Immature natural killer cell (primary cell): Measurements from ENCODE around the gene PTPRE. TPM values are rescaled to one million over a fixed set of nuclear protein-coding genes. Genes with fewer than 3 reads are reported as not detected.

ENCODE experiments used
- DNase-seq, 3 donors: peaks; one replicate each; pipeline ENCODE4 v3.0.0; 2022; ENCODE audit warnings: mixed read lengths in 1 of 3
- H3K27ac Mint-ChIP-seq, 6 donors: one replicate each; pipeline ENCODE4 v1.8.0; 2020; ENCODE audit warnings: mixed read lengths in 6 of 6, mild to moderate bottlenecking in 5 of 6, inconsistent platforms in 4 of 6, moderate library complexity in 3 of 6
- H3K27me3 Mint-ChIP-seq, 3 donors: one replicate each; pipeline ENCODE4 v1.8.0; 2020 to 2021; ENCODE audit warnings: low read depth in 3 of 3, mild to moderate bottlenecking in 3 of 3, mixed read lengths in 3 of 3, moderate library complexity in 3 of 3, inconsistent platforms in 1 of 3
- H3K36me3 Mint-ChIP-seq, 3 donors: one replicate each; pipeline ENCODE4 v1.8.0; 2020; ENCODE audit warnings: mixed read lengths in 3 of 3, inconsistent platforms in 2 of 3, mild to moderate bottlenecking in 2 of 3
- H3K4me1 Mint-ChIP-seq, 2 donors: one replicate each; pipeline ENCODE4 v1.8.0; 2020; ENCODE audit warnings: inconsistent platforms in 2 of 2, mild to moderate bottlenecking in 2 of 2, mixed read lengths in 2 of 2, moderate library complexity in 1 of 2
- H3K4me3 Mint-ChIP-seq, 5 donors: one replicate each; pipeline ENCODE4 v1.8.0; 2020; ENCODE audit warnings: mild to moderate bottlenecking in 5 of 5, mixed read lengths in 5 of 5, inconsistent platforms in 3 of 5, moderate library complexity in 3 of 5
- H3K9me3 Mint-ChIP-seq, 6 donors: one replicate each; pipeline ENCODE4 v1.8.0; 2020; ENCODE audit warnings: mild to moderate bottlenecking in 6 of 6, mixed read lengths in 6 of 6, inconsistent platforms in 4 of 6, moderate library complexity in 3 of 6
- polyA plus RNA-seq, 3 donors: library from polyadenylated mRNA; unstranded; fragments of 300-500 nt; fragmentation: Illumina TruSeq; gene quantifications; one replicate each; pipeline ENCODE4 v1.2.3, GENCODE V29; 2021

The PTPRE gene, protein sequence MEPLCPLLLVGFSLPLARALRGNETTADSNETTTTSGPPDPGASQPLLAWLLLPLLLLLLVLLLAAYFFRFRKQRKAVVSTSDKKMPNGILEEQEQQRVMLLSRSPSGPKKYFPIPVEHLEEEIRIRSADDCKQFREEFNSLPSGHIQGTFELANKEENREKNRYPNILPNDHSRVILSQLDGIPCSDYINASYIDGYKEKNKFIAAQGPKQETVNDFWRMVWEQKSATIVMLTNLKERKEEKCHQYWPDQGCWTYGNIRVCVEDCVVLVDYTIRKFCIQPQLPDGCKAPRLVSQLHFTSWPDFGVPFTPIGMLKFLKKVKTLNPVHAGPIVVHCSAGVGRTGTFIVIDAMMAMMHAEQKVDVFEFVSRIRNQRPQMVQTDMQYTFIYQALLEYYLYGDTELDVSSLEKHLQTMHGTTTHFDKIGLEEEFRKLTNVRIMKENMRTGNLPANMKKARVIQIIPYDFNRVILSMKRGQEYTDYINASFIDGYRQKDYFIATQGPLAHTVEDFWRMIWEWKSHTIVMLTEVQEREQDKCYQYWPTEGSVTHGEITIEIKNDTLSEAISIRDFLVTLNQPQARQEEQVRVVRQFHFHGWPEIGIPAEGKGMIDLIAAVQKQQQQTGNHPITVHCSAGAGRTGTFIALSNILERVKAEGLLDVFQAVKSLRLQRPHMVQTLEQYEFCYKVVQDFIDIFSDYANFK
- polyA plus RNA-seq: 10 to 100 TPM; 35.7 to 73.1 (median 40.3) TPM

DNA sequence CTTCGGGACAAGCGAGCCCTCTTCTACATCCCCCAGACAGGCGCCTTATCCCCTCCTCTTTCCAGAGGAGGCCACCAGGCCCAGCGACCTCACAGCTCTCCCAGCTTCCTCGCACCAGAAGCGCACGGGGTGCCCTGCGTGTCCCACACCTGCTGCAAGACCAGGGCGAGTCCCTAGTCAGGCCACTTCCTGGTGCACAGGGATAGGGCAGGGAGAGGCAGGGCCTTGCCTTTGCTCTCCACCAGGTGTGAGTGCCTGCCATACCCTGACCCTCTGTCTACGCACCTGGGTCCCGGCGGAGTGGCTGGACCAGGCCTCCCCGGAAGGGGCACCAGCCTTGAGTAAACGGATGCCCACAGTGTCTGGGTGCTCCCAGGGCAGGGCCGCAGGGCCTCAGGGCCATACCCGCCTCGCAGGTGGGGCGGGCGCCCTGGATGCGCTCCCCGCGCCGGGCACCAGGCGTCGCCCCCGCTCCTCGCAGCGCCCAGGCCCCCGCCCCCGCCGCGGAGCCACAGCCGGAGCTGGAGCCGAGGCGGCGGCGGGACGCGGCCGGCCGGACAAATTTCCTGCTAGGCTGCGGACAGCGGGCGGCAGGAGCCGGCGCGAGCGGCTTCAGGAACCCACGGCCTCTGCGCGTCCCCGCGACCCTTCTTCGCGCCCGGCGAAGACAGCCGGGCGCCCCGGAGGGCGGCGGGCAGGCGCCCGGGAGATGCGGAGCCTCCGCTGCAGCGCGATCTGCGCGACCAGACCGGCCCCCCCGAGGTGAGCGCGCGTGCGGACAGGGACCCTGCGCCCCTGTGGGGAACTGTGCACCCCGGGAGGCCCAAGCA, at the start of gene PTPRE:
Gene PTPRE, plus strand, starts transcription at position 556 of the 830 bp plus-strand sequence. CDS start 133,779 bp downstream, outside the sequence.
- Mint-ChIP-seq H3K9me3 (no peaks in the 10 kb centered on the region), H3K27me3 (peaks cover 2 to 15% (median 6%) of the 10 kb centered on the region in 3 donors), H3K27ac (no peak within 1 kb of the TSS), H3K36me3 (no peaks in the 10 kb centered on the region), H3K4me3 (peak within 1 kb of the TSS; percentile 31 to 60 (median 47)), H3K4me1 (no peaks in the 10 kb centered on the region)
- peak; percentile 49 to 62 (median 60) for DNase-seq

DNA sequence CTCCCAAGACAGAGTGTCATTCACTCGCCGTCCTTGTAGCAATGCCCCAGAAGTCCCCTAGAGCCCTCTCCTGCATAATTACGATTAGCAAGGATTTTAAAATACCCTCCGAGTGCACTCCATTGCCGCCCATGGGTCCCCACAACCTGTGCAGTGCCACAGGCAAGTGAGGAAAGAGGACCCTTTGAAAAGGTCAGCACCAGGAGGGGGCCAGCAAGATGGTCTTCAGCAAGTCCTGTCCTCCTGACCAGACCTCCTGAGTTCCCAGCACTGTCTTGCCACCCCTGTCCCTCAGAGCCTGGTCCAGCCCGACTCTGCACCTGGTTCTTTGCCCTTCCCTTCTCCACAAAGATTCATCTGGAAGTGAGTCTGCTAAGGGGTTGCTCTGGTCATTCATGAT, 46.3 kb upstream of the PTPRE start:
- H3K4me3 Mint-ChIP-seq: no peak overlapping the region

DNA sequence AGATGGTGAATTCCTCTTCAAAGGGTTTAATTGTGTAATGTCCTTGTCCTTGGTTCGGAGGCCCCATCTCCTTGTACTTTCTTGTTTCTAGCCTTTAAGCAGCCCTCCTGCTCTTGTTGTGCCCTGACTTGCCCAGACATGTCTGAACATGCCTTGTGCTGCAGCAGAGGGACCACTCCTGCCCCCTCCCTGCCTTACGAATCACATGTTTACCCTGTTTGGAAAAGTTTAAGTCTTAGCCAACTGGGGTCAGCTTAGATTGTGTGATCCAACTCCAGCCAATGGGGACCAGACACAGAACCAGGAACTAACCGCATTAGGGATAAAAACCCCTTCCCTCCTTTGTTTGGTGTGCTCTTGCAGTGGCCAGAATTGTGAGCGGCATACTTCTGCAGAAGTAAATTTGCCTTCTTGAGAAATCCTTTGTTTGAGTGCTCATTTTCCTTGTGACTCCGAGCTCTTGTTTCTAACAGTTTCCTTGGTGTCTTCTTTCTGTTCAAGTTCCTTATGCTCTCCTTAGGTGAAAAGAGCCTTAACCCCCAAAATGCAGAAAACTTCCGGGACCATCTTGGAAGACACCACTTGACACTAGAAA, 43.6 kb upstream of the PTPRE start:
- no peaks in the 10 kb centered on the region for H3K9me3 Mint-ChIP-seq
- H3K4me1 Mint-ChIP-seq: no peaks in the 10 kb centered on the region
- H3K27ac Mint-ChIP-seq: no peak overlapping the region
- peaks cover 0 to 2% (median 2%) of the 10 kb centered on the region in 3 donors for H3K27me3 Mint-ChIP-seq
- no peak overlapping the region for H3K4me3 Mint-ChIP-seq
- no peak for DNase-seq
- no peaks in the 10 kb centered on the region for H3K36me3 Mint-ChIP-seq

More for the DNA sequence above, 46.3 kb upstream of the PTPRE start:
- Mint-ChIP-seq H3K27me3 (peaks cover 0 to 5% (median 2%) of the 10 kb centered on the region in 3 donors), H3K36me3 (no peaks in the 10 kb centered on the region), H3K9me3 (no peaks in the 10 kb centered on the region), H3K4me1 (no peaks in the 10 kb centered on the region), H3K27ac (no peak overlapping the region)
- no peak for DNase-seq

DNA sequence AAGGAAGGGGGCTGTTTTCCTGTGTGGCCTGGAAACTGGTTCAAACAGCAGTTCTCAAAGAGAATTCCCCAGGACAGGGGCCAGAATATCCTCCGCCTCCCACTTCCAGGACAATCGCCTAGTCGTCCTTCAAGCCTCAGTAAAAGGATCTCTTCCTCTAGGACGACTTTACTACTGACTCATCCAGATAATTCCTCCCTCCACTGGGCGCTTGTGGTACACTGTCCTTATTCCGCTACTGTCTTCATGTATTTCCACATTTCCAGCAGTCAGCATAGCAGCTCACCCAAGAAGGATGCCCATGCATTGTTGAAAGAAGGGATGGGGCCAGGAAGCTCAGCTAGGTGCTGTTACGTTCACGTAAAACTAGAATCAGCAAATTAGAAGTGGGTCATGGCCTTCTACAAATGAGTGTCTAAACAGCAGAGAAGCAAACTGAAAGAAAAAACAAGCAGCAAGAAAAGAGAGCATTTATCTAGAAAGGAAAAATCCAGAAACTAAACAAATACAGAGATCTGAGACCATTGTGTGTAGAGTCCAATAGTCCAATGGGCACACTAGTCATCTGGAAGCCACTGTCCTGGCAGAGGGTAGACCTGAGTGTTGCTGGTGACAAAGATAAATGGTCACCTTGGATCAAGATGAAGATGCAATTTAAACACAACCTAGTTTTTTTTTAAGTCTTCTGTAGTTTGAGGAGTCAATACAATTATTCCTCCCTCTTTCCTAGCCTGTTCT, 40.5 kb upstream of the PTPRE start:
- H3K27ac Mint-ChIP-seq: no peak overlapping the region
- no peak for DNase-seq
- H3K27me3 Mint-ChIP-seq: peaks cover 2 to 11% (median 3%) of the 10 kb centered on the region in 3 donors
- no peak overlapping the region for H3K4me3 Mint-ChIP-seq
- H3K4me1 Mint-ChIP-seq: no peaks in the 10 kb centered on the region
- H3K36me3 Mint-ChIP-seq: no peaks in the 10 kb centered on the region
- peaks cover 0 to 7% (median under 1%) of the 10 kb centered on the region in 6 donors for H3K9me3 Mint-ChIP-seq

DNA sequence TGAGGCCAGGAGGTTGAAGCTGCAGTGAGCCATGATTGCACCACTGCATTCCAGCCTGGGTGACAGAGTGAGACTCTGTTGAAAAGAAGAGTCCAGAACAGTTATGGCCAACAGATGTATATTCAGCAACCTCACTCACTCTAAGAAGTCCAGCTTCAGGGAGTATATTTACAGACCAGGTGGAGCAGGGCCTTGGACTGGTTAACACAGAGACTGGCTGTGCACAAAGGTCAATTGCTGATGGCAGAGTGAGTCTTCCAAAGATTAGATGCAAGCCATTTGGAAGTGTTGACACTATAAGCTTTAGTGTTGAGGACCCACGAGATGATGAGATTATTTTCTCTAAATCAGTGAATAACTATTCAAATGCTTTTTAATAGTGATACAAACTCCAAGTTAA, 39.1 kb upstream of the PTPRE start:
- Mint-ChIP-seq H3K36me3 (no peaks in the 10 kb centered on the region), H3K4me3 (no peak overlapping the region), H3K27me3 (peaks cover 2 to 12% (median 3%) of the 10 kb centered on the region in 3 donors), H3K4me1 (no peaks in the 10 kb centered on the region), H3K27ac (no peak overlapping the region), H3K9me3 (peaks cover 0 to 7% (median under 1%) of the 10 kb centered on the region in 6 donors)
- no peak for DNase-seq

DNA sequence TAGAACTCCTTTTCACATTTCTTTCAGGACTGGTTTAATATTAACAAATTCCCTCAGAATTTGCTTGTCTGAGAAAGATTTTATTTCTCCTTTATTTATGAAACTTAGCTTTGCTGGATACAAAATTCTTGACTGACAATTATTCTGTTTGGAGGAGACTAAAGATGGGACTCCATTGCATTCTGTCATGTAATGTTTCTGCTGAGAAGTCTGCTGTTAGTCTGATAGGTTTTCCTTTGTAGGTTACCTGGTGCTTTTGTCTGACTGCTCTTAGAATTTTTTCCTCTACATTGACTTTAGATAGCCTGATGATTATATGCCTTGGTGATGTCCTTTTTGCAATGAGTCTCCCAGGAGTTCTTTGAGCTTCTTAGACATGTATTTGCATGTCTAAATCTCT, 37.6 kb upstream of the PTPRE start:
- H3K27ac Mint-ChIP-seq: no peak overlapping the region
- no peaks in the 10 kb centered on the region for H3K4me1 Mint-ChIP-seq
- H3K27me3 Mint-ChIP-seq: peaks cover 0 to 14% (median 4%) of the 10 kb centered on the region in 3 donors
- H3K36me3 Mint-ChIP-seq: no peaks in the 10 kb centered on the region
- peaks cover 0 to 7% (median under 1%) of the 10 kb centered on the region in 6 donors for H3K9me3 Mint-ChIP-seq
- no peak overlapping the region for H3K4me3 Mint-ChIP-seq
- no peak for DNase-seq

DNA sequence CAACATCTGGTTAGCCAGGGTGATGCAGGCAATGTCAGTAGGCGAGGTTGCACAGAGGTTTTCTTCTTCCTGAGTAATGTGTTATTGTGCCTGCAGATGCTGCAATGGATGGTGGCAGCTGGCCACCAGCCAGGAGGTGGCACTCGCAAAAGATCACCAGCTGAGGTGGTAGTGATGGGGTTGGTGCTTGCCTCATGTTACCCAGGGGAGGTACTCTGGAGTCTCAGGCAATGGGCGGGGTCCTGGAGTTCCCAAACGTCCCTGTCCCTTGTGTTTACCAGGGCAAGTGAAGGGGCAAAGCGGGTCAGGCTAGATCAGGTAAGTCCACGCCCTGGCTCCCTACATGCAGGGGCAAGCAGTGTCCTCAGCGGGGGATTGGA, 35.3 kb upstream of the PTPRE start:
- H3K36me3 Mint-ChIP-seq: no peaks in the 10 kb centered on the region
- H3K4me1 Mint-ChIP-seq: no peaks in the 10 kb centered on the region
- H3K4me3 Mint-ChIP-seq: no peak overlapping the region
- peaks cover 0 to 15% (median 6%) of the 10 kb centered on the region in 3 donors for H3K27me3 Mint-ChIP-seq
- DNase-seq: no peak
- H3K9me3 Mint-ChIP-seq: peaks cover 0 to 7% (median under 1%) of the 10 kb centered on the region in 6 donors
- no peak overlapping the region for H3K27ac Mint-ChIP-seq

DNA sequence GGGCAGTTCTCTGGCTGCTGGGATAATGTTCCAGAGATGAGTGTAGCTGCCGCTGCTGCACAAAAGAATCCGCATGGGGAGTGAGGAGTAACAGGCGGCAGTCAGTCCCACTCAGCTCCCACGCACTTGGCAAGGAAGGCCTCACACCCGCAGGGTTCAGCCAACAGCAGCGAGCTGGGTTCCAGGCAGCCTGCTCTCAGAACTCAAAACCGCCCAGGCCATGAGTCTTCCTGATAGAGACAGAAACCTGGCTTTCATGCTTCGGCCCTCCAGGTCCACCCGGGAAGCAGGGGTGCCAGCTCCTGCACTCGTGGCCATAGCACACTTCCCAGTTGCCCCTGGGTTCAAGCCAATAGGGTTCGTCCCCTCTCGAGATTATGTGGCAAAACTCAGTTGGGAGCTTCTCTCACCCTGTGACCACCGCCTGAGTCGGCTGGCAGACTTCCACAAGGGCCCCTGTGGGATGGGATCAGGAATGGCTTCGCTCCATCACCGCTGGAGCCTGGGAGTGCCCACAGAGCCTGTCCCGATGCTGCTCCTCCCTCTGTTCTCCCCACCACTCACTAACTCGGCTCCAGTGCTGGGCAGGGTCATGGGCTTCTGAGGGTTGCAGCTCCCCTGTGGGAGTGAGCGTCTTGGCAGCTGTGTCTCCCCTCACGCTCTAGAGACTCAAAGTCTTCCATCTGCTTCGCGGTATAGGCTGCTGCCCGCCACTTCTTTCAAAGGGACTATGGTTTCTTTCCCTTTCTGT, 34.7 kb upstream of the PTPRE start:
- Mint-ChIP-seq H3K36me3 (no peaks in the 10 kb centered on the region), H3K4me1 (no peaks in the 10 kb centered on the region), H3K4me3 (no peak overlapping the region), H3K27me3 (peaks cover 0 to 15% (median 6%) of the 10 kb centered on the region in 3 donors), H3K27ac (no peak overlapping the region), H3K9me3 (peaks cover 0 to 7% (median under 1%) of the 10 kb centered on the region in 6 donors)
- no peak for DNase-seq

DNA sequence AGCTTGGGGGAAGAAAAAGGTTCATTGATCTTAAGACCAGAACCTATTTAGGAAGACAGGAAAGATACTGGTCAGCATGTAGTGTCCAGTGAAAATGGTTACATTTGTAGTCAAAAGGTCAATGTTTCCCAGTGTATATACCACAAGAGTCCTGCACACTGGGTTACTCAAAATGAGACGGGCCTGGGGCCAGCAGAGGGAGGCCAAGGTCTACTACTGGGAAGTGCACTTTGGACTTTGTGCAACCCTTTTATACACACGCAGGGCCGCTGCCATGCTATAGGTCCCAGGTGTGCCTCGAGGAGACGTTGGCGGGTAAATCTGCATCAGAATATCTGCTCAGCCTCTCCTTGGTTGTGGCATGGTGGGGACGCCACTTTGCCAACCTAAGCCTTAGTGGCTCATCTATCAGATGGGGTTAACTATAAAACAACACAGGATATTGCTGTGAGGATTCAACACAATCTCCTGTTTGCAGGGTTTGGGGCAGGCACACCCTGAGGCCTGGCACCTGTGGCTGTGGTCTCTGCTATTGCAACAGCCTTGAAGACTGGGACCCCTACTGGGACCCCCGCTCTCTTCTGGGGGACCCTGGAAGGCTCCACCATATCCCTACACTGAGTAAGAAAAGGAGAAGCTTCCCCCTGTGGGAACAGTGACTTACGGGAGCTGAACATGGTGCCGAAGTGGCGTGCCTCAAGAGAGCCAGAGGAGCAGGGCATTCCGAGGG, 33.9 kb upstream of the PTPRE start:
- Mint-ChIP-seq H3K4me3 (no peak overlapping the region), H3K27me3 (peaks cover 0 to 15% (median 6%) of the 10 kb centered on the region in 3 donors)

DNA sequence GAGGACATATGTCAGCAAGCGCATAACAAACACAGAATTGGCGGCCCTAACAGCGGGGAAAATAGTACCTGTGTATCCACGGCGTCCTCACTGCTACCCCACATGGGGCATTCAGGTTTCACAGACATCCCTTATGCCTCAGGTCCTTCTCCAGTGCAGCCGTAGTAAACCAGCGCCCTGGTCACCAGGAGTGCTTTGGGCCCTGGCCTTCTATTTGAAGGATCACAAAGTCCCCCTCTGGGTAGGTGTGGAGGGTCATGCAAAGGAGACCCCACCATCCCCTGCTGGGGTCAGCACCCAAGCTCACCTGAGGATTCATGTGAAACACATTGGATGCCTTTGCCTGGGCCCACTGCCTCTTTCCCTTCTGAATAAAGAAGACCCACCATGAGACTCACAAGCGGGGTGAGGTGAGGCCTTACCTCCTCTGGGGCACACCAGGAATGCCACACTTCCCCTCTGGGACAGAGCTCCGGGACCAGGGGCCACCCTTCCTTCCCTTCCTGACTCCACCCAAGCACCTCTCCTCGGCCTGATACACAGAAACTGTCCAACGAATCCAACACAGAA, 32.9 kb upstream of the PTPRE start:
- no peak for DNase-seq
- no peak overlapping the region for H3K4me3 Mint-ChIP-seq
- H3K27me3 Mint-ChIP-seq: peaks cover 0 to 11% (median 6%) of the 10 kb centered on the region in 3 donors
- no peaks in the 10 kb centered on the region for H3K4me1 Mint-ChIP-seq
- no peaks in the 10 kb centered on the region for H3K36me3 Mint-ChIP-seq
- H3K27ac Mint-ChIP-seq: no peak overlapping the region
- peaks cover 0 to 7% (median under 1%) of the 10 kb centered on the region in 6 donors for H3K9me3 Mint-ChIP-seq

More for the DNA sequence above, 33.9 kb upstream of the PTPRE start:
- Mint-ChIP-seq H3K36me3 (no peaks in the 10 kb centered on the region), H3K4me1 (no peaks in the 10 kb centered on the region), H3K27ac (no peak overlapping the region), H3K9me3 (peaks cover 0 to 7% (median under 1%) of the 10 kb centered on the region in 6 donors)
- DNase-seq: no peak

DNA sequence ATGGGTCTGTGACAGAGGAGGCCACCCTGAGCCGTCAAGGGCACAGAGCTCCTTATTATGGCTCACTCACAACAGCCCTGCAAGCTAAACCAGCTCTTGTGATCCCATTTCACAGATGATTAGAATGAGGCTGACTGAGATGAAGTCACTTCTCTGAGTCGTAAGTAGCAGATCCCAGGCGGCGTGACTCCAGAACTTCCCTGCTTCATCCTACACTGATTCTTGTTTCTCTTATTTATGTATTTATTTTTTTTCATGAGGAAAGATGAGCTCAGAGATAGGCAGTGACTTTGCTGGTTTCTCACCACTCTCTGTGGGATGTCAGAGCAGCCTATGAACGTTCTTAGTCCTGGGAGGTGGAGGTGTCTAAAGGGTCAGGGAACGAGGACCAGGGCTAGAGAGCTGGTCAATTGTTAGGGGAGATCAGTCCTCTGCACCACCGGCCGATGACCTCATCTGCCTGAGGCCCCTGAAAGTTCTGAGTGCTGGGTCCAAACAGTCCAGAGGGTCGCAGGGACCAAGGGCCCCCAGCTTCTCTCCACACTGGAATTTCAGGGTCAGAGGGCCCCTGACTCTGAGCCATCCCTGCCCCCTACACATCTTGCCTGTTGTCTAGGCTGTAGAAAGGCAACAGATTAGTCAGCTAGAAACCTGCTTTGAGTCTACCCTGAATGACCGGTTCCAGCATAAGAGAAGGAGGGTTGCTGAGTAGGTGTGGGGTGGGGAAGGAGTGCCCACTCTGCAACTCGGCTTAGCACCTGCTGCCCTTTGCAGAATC, 32.0 kb upstream of the PTPRE start:
- H3K36me3 Mint-ChIP-seq: no peaks in the 10 kb centered on the region
- peaks cover 0 to 11% (median 4%) of the 10 kb centered on the region in 3 donors for H3K27me3 Mint-ChIP-seq
- H3K27ac Mint-ChIP-seq: no peak overlapping the region
- H3K4me1 Mint-ChIP-seq: no peaks in the 10 kb centered on the region
- H3K9me3 Mint-ChIP-seq: peaks cover 0 to 2% (median 0%) of the 10 kb centered on the region in 6 donors
- no peak for DNase-seq
- H3K4me3 Mint-ChIP-seq: no peak overlapping the region
